ENCODE data around the gene AMH. TPM values are rescaled to one million over a fixed set of nuclear protein-coding genes. Genes with fewer than 3 reads are reported as not detected.

The AMH gene
- total RNA-seq, 2 experiments from 2014 or later, result 3.3 to 3.5 TPM

- Mint-ChIP-seq H3K4me3 (peak overlapping the region; percentile 97), H3K9me3 (no peaks in the 10 kb centered on the region), H3K36me3 (ENCODE audit: low read depth) (peaks cover 42% of the 10 kb centered on the region), H3K27ac (peak overlapping the region; percentile 97), H3K4me1 (ENCODE audit: low read depth) (peaks cover 25% of the 10 kb centered on the region), H3K27me3 (no peaks in the 10 kb centered on the region)
- peaks cover 24% of the 10 kb centered on the region for H3K36me3 ChIP-seq (ENCODE audit: insufficient read depth, low read length)
- peaks cover 45% of the 10 kb centered on the region for H3K4me1 ChIP-seq (ENCODE audit: insufficient read depth, low read length)
- intact Hi-C loops (cut with DNase I, micrococcal nuclease), result loop anchor here (1.0 to 10.0 kb wide), 3 partner anchors 11 to 864 kb away; partner anchors contain the start of genes DAZAP1 (in 1 of the 2), GAMT (in 1 of the 2), PLEKHJ1 (in 1 of the 2) and SF3A2 (in 1 of the 2)
- peaks cover 0 to 6% of the 10 kb centered on the region in 2 experiments for H3K9me3 ChIP-seq (ENCODE audit: control insufficient read depth in 1 of 2, insufficient read depth in 1 of 2, low read length in 2 of 2)
- CTCF ChIA-PET, result no interaction called here
- no peak for DNase-seq
- peak overlapping the region; percentile 64 for H3K4me3 ChIP-seq (ENCODE audit: low read length)
- POLR2A ChIA-PET, result interaction anchor here (7.7 to 11.5 kb wide), 2 partner anchors 12 to 30 kb away, joined by 103 to 195 read pairs; partner anchors contain the start of genes JSRP1 and SF3A2
- peaks cover 0 to 6% of the 10 kb centered on the region in 2 experiments for H3K27me3 ChIP-seq (ENCODE audit: control insufficient read depth in 1 of 2, insufficient read depth in 2 of 2, low read length in 2 of 2)
- no peak for TF ChIP-seq CTCF (IDR thresholded peaks at IDR 0.05)
- H3K27ac ChIP-seq (ENCODE audit: low read depth in 1 of 2, low read length in 2 of 2), result peak overlapping the region in 1 of 2 donors; percentile 40
- ATAC-seq (ENCODE audit: poor library complexity), result no peak
Measured at GRCh38 chr19:2268861-2269243, 19.7 kb downstream of the AMH start.

DNA sequence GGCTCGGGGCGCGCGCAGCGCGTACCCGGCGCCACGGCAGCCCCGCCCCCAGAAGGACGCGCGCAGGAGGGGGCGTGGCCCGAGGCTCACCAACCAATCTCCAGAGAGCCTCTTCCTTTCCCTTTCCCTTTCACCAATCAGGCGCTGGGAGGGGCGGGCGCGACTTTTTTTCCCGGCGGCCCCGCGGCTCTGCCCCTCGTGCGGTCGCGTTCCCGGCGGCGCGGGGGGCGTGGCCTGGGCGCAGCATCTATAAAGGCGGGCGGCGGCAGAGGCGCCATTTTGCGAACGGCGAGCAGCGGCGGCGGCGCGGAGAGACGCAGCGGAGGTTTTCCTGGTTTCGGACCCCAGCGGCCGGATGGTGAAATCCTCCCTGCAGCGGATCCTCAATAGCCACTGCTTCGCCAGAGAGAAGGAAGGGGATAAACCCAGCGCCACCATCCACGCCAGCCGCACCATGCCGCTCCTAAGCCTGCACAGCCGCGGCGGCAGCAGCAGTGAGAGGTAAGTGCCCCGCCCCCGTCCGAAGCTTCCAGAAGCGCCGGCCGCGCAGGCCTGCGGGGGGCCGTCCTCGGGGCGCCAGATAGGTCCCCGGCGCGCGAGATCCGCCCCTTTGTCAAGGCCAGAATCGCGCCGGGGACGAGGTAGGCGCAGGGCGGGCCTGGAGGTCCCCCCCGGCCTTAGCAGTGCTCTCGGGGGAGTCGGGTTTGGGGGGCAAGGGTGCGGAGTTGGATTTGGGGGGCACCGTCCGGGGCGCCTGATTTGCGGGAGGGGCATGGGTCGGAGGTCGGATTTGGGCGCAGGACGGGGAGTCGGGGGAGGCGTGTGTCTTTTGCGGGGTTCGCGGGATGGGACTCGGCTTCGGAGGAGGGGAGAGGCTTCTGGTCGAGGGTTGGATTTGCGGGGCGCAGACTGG is 20.4 kb downstream of the AMH start:
- H3K4me1 Mint-ChIP-seq (ENCODE audit: low read depth), result peaks cover 31% of the 10 kb centered on the region
- CTCF ChIA-PET, result interaction anchor here (0.6 to 2.0 kb wide), 4 partner anchors 8 to 33 kb away, joined by 3 to 5 read pairs (median 4); partner anchors contain the start of gene PLEKHJ1
- H3K4me1 ChIP-seq (ENCODE audit: insufficient read depth, low read length), result peaks cover 51% of the 10 kb centered on the region

More for the DNA sequence above, 20.4 kb downstream of the AMH start:
- H3K27me3 Mint-ChIP-seq, result no peaks in the 10 kb centered on the region
- Histone ChIP-seq H3K9me3 (ENCODE audit: control insufficient read depth in 1 of 2, insufficient read depth in 1 of 2, low read length in 2 of 2) (peaks cover 0 to 6% of the 10 kb centered on the region in 2 experiments), H3K27ac (ENCODE audit: low read depth in 1 of 2, low read length in 2 of 2) (peak overlapping the region; percentile 50 to 94), H3K27me3 (ENCODE audit: control insufficient read depth in 1 of 2, insufficient read depth in 2 of 2, low read length in 2 of 2) (peaks cover 0 to 6% of the 10 kb centered on the region in 2 experiments), H3K36me3 (ENCODE audit: insufficient read depth, low read length) (peaks cover 24% of the 10 kb centered on the region), H3K4me3 (ENCODE audit: low read length) (peak overlapping the region; percentile 98)
- H3K36me3 Mint-ChIP-seq (ENCODE audit: low read depth), result peaks cover 49% of the 10 kb centered on the region
- ATAC-seq (ENCODE audit: poor library complexity) (peak; percentile 77), DNase-seq (peak; percentile 98 to 99 (median 99))
- POLR2A ChIA-PET, result interaction anchor here (0.6 to 11.5 kb wide), 11 partner anchors 13 to 209 kb away, joined by 3 to 195 read pairs (median 4); partner anchors contain the start of genes AMH, JSRP1, LSM7 and PLEKHJ1
- H3K27ac Mint-ChIP-seq, result peak overlapping the region; percentile 97
- no peak for TF ChIP-seq CTCF (IDR thresholded peaks at IDR 0.05)
- intact Hi-C loops (cut with DNase I, micrococcal nuclease), result loop anchor here (1.0 to 10.0 kb wide), 6 partner anchors 11 to 865 kb away; partner anchors contain the start of genes DAZAP1 (in 1 of the 2), GAMT (in 1 of the 2), LSM7 (in 1 of the 2) and PLEKHJ1 (in 1 of the 2)
- H3K9me3 Mint-ChIP-seq, result no peaks in the 10 kb centered on the region
- peak overlapping the region; percentile 97 for H3K4me3 Mint-ChIP-seq

Data from CD4-positive, alpha-beta T cell (primary cell).